PFSK-1 (cell line): ENCODE data around the gene PAFAH1B2.

ENCODE experiments used
- FOXP2 ChIP-seq: optimal IDR thresholded peaks from 2 replicates; pipeline ENCODE3; 2011; ENCODE audit warnings: borderline replicate concordance, control low read depth, inconsistent platforms; ENCODE audit not compliant: insufficient read depth; ENCODE audit errors: extremely low read length, extremely low read depth
- POLR2AphosphoS5 ChIP-seq: IDR thresholded peaks from 2 replicates; pipeline ENCODE4 v1.6.1; 2012; ENCODE audit warnings: low read depth, mild to moderate bottlenecking, control low read depth, low read length, moderate library complexity
- REST ChIP-seq, 2 experiments: IDR thresholded peaks; 2 replicates each; pipeline versions ENCODE4 v1.6.1 to v1.8.0; 2011 to 2012; ENCODE audit warnings: low read depth in 2 of 2, low read length in 2 of 2, control low read depth in 1 of 2, inconsistent platforms in 1 of 2, mild to moderate bottlenecking in 1 of 2, moderate library complexity in 1 of 2; ENCODE audit not compliant: insufficient read depth in 1 of 2
- SIN3A ChIP-seq: IDR thresholded peaks from 2 replicates; pipeline ENCODE4 v1.6.1; 2012; ENCODE audit warnings: mild to moderate bottlenecking, low read length, moderate library complexity, borderline replicate concordance; ENCODE audit not compliant: insufficient read depth
- TAF1 ChIP-seq: IDR thresholded peaks from 2 replicates; pipeline ENCODE4 v1.6.1; 2012; ENCODE audit warnings: low read length, control low read depth, borderline replicate concordance; ENCODE audit not compliant: insufficient read depth

Gene PAFAH1B2

DNA sequence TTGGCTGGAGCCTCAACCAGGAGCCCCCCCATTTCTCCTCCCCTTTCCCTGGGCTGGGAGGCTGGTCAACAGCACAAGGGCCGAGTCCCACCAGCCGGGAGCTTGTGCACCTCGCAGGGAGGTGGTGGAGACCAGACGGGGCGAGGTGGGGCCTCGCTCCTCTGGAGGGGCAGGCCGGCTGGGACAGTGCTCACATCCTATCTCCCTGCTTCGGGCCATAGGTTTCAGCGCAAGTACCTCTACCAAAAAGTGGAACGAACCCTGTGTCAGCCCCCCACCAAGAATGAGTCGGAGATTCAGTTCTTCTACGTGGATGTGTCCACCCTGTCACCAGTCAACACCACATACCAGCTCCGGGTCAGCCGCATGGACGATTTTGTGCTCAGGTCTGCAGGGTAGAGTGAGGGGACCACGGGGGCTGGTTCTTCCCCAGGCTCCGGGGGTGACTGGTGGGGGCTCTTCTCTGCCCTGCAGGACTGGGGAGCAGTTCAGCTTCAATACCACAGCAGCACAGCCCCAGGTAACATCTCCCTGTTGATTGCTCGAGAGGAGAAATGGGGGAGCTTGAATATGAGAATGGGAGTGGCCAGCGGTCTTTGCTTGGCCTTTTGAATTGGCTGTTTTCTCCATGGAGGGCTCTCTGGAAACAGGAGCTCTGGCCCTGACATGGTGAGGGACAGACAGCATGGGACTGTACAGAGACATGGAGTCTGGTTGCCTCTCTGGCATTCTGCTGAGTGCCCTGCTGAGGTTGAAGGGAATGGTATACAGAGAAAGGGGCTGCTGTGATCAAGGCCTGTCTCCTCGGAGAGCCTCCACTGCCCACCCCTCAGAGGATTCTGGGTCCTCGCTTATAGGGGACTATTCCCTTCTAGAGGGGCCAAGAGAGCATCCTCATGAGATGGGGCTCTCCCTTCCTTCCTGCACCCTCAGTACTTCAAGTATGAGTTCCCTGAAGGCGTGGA, 37.8 kb downstream of the PAFAH1B2 start:
- TF ChIP-seq POLR2AphosphoS5, result no peak
- TF ChIP-seq TAF1, result no peak
- TF ChIP-seq REST (IDR thresholded peaks at IDR 0.05; ENCODE audit: insufficient read depth in 1 of 2, low read depth in 2 of 2, low read length in 2 of 2), result no peak
- no peak for TF ChIP-seq FOXP2
- no peak for TF ChIP-seq SIN3A

DNA sequence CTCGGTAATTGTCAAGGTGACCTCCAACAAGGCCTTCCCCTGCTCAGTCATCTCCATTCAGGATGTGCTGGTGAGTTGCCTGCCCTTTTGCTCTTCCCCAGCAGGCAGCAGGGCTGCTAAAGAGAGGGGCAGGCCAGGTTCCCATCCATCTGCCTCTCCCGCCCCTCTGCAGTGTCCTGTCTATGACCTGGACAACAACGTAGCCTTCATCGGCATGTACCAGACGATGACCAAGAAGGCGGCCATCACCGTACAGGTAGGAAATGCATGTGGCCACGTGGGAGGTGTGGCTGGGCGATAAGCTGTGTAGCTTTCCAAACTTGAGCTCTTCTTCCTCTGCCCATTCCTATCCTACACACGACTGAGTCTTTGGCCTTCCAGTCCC, 38.5 kb downstream of the PAFAH1B2 start:
- no peak for TF ChIP-seq TAF1
- no peak for TF ChIP-seq FOXP2
- TF ChIP-seq POLR2AphosphoS5, result no peak
- TF ChIP-seq SIN3A, result no peak
- TF ChIP-seq REST (IDR thresholded peaks at IDR 0.05; ENCODE audit: insufficient read depth in 1 of 2, low read depth in 2 of 2, low read length in 2 of 2), result no peak

- TF ChIP-seq SIN3A (no peak), POLR2AphosphoS5 (no peak), FOXP2 (no peak), REST (IDR thresholded peaks at IDR 0.05; ENCODE audit: insufficient read depth in 1 of 2, low read depth in 2 of 2, low read length in 2 of 2) (no peak), TAF1 (no peak)
These were observed 39.8 kb downstream of the PAFAH1B2 start for GRCh38 chr11:117183724-117184349.

- TF ChIP-seq REST (IDR thresholded peaks at IDR 0.05; ENCODE audit: insufficient read depth in 1 of 2, low read depth in 2 of 2, low read length in 2 of 2) (no peak), SIN3A (no peak), TAF1 (no peak), POLR2AphosphoS5 (no peak), FOXP2 (no peak)
These were observed 41.8 kb downstream of the PAFAH1B2 start for GRCh38 chr11:117185736-117186430.
